Keratinocyte (primary cell): Measurements from ENCODE around the gene GDPD4. TPM values are rescaled to one million over a fixed set of nuclear protein-coding genes. Genes with fewer than 3 reads are reported as not detected.

Experiments used
- DNase-seq: peaks from one replicate; pipeline ENCODE4 v3.0.0-alpha.2; 2011; ENCODE audit warnings: low read depth, missing footprints, low spot score
- FAIRE-seq: peaks from 2 replicates; lab custom pipeline; 2011; peaks lifted over from hg19 to GRCh38; lab: Jason Lieb, UNC
- H2AFZ ChIP-seq: 2 replicates; pipeline ENCODE4 v1.6.0; 2012; ENCODE audit warnings: low read length, control low read depth, inconsistent platforms; ENCODE audit not compliant: control insufficient read depth
- H3K27ac ChIP-seq: 2 replicates; pipeline ENCODE4 v1.5.1; 2011; ENCODE audit warnings: low read length; ENCODE audit not compliant: control insufficient read depth, insufficient read depth
- H3K27me3 ChIP-seq: 3 replicates; pipeline ENCODE4 v1.6.0; 2011; ENCODE audit warnings: low read length; ENCODE audit not compliant: control insufficient read depth, insufficient read depth; ENCODE audit errors: extremely low read depth
- H3K36me3 ChIP-seq, 2 experiments: 2 replicates in 1 of 2; 3 replicates in 1 of 2; pipeline ENCODE4 v1.5.1; 2011; ENCODE audit warnings: low read length in 2 of 2, mild to moderate bottlenecking in 1 of 2; ENCODE audit not compliant: control insufficient read depth in 2 of 2, insufficient read depth in 2 of 2; ENCODE audit errors: extremely low read depth in 1 of 2
- H3K4me1 ChIP-seq: 3 replicates; pipeline ENCODE4 v1.5.1; 2011; ENCODE audit warnings: low read length; ENCODE audit not compliant: control insufficient read depth, insufficient read depth; ENCODE audit errors: extremely low read depth
- H3K4me2 ChIP-seq: 3 replicates; pipeline ENCODE4 v1.6.0; 2011; ENCODE audit warnings: low read depth, low read length; ENCODE audit not compliant: control insufficient read depth, insufficient read depth; ENCODE audit errors: extremely low read depth
- H3K4me3 ChIP-seq, 3 experiments: fragments of 200-600 bp in 1 of 3; sonication (generic) in 1 of 3; 2 replicates in 2 of 3; 3 replicates in 1 of 3; pipeline ENCODE4 v1.5.1; 2011 to 2016; ENCODE audit warnings: low read length in 3 of 3, mild to moderate bottlenecking in 3 of 3, control low read depth in 2 of 3, inconsistent platforms in 1 of 3, low read depth in 1 of 3, mixed read lengths in 1 of 3, mixed run types in 1 of 3, moderate library complexity in 1 of 3; ENCODE audit not compliant: control insufficient read depth in 2 of 3, insufficient read depth in 2 of 3; ENCODE audit errors: extremely low read depth in 1 of 3
- H3K79me2 ChIP-seq: 2 replicates; pipeline ENCODE4 v1.6.0; 2012; ENCODE audit warnings: low read length; ENCODE audit not compliant: control insufficient read depth, insufficient read depth
- H3K9ac ChIP-seq: 3 replicates; pipeline ENCODE4 v1.6.0; 2011; ENCODE audit warnings: low read length; ENCODE audit not compliant: control insufficient read depth, insufficient read depth; ENCODE audit errors: extremely low read depth
- H3K9me1 ChIP-seq: 3 replicates; pipeline ENCODE4 v1.6.0; 2011; ENCODE audit warnings: low read length; ENCODE audit not compliant: control insufficient read depth, insufficient read depth; ENCODE audit errors: extremely low read depth
- H3K9me3 ChIP-seq: 2 replicates; pipeline ENCODE4 v1.5.1; 2012; ENCODE audit warnings: low read depth, low read length; ENCODE audit not compliant: control insufficient read depth
- H4K20me1 ChIP-seq: 3 replicates; pipeline ENCODE4 v1.6.0; 2011; ENCODE audit warnings: low read length; ENCODE audit not compliant: control insufficient read depth, insufficient read depth; ENCODE audit errors: extremely low read depth
- CTCF ChIP-seq, 3 experiments: IDR thresholded peaks in 1 of 3; conservative IDR thresholded peaks in 1 of 3; optimal IDR thresholded peaks in 1 of 3; 2 replicates in 2 of 3; 3 replicates in 1 of 3; pipeline versions ENCODE3 to v1.5.1; 2011; ENCODE audit warnings: low read length in 3 of 3, mild to moderate bottlenecking in 3 of 3, moderate library complexity in 2 of 3, control low read depth in 1 of 3, inconsistent platforms in 1 of 3; ENCODE audit not compliant: insufficient read depth in 2 of 3; ENCODE audit errors: extremely low read depth in 1 of 3
- EZH2 ChIP-seq: IDR thresholded peaks from one replicate; pipeline ENCODE4 v1.6.1; 2012; ENCODE audit warnings: inconsistent platforms, mild to moderate bottlenecking, low read length, moderate library complexity
- dilution Hi-C: fragments of 300-500 bp; cut with MboI; formaldehyde crosslinking; loops from one replicate; pipeline ENCODE4 v1.7.0; 2020; ENCODE audit warnings: low sequenced_read_pairs; ENCODE audit not compliant: extremely low pct_ligation_motif_present
- polyA plus RNA-seq, 5 experiments: library from polyadenylated mRNA; depleted of rRNA in 3 of 5; stranded (reverse) in 3 of 5; stranded (forward) in 1 of 5; unstranded in 1 of 5; fragments of >200 nt; gene quantifications; 1 replicate in 1 of 5; 2 replicates in 3 of 5; 3 replicates in 1 of 5; pipeline versions ENCODE4 v1.2.1 to v1.2.3, GENCODE V29; 2011 to 2012; ENCODE audit warnings: missing spikeins in 2 of 5, low read depth in 1 of 5, low replicate concordance in 1 of 5

The GDPD4 gene
- polyA plus RNA-seq, 1 donor (not counting 4 experiments of a cell fraction or from before 2014, with no cell fraction given), result not detected

GRCh38 chr11:77213589-77214428 lies 87.7 kb downstream of the GDPD4 start:
- H2AFZ ChIP-seq, result no peak overlapping the region
- H3K9me1 ChIP-seq, result no peaks in the 10 kb centered on the region
- no peak for TF ChIP-seq EZH2
- no peak for TF ChIP-seq CTCF (optimal IDR thresholded peaks at IDR 0.05 in 1 of 3, IDR thresholded peaks at IDR 0.05 in 1 of 3, conservative IDR thresholded peaks at IDR 0.05 in 1 of 3; ENCODE audit: extremely low read depth in 1 of 3, insufficient read depth in 2 of 3, low read length in 3 of 3)
- H3K4me3 ChIP-seq, result no peak overlapping the region
- no peak overlapping the region for H3K9ac ChIP-seq
- no peaks in the 10 kb centered on the region for H3K27me3 ChIP-seq
- H3K4me1 ChIP-seq, result no peaks in the 10 kb centered on the region
- H3K27ac ChIP-seq, result no peak overlapping the region
- H3K4me2 ChIP-seq, result no peak overlapping the region
- H4K20me1 ChIP-seq, result no peaks in the 10 kb centered on the region
- FAIRE-seq, result no peak
- dilution Hi-C loops, result no loop called here
- DNase-seq, result no peak
- no peaks in the 10 kb centered on the region for H3K36me3 ChIP-seq
- no peaks in the 10 kb centered on the region for H3K9me3 ChIP-seq
- H3K79me2 ChIP-seq, result no peaks in the 10 kb centered on the region

GRCh38 chr11:77213029-77213579 lies 88.4 kb downstream of the GDPD4 start:
- Histone ChIP-seq H3K4me3 (no peak overlapping the region), H3K9me3 (no peaks in the 10 kb centered on the region), H3K36me3 (no peaks in the 10 kb centered on the region), H3K9me1 (no peaks in the 10 kb centered on the region), H3K4me1 (no peaks in the 10 kb centered on the region), H3K27ac (no peak overlapping the region), H2AFZ (no peak overlapping the region), H3K9ac (no peak overlapping the region), H3K4me2 (no peak overlapping the region), H3K27me3 (no peaks in the 10 kb centered on the region), H3K79me2 (no peaks in the 10 kb centered on the region), H4K20me1 (no peaks in the 10 kb centered on the region)
- no peak for FAIRE-seq
- dilution Hi-C loops, result no loop called here
- TF ChIP-seq EZH2 (no peak), CTCF (optimal IDR thresholded peaks at IDR 0.05 in 1 of 3, IDR thresholded peaks at IDR 0.05 in 1 of 3, conservative IDR thresholded peaks at IDR 0.05 in 1 of 3; ENCODE audit: extremely low read depth in 1 of 3, insufficient read depth in 2 of 3, low read length in 3 of 3) (no peak)
- DNase-seq, result no peak
